ENCODE measurements around the gene NRCAM. TPM values are rescaled to one million over a fixed set of nuclear protein-coding genes. Genes with fewer than 3 reads are reported as not detected.

The NRCAM gene
- total RNA-seq, 4 donors from 2014 or later, result 1.1 to 6.1 (median 4.0) TPM

- TF ChIP-seq CTCF (IDR thresholded peaks at IDR 0.05) (no peak), POLR2A (IDR thresholded peaks at IDR 0.05) (no peak)
- DNase-seq (ENCODE audit: low spot score in 2 of 2), result no peak
- WGBS, 2 donors, result 22 to 24% methylated on average over 1 of the region's 1 CpG
- no peak overlapping the region for H3K4me3 ChIP-seq (ENCODE audit: low read depth, poor library complexity, severe bottlenecking)
- intact Hi-C loops (cut with DNase I; ENCODE audit: low total_unique reads), result no loop called here
Measured at GRCh38 chr7:108335269-108335918, 120.8 kb downstream of the NRCAM start.

- DNase-seq (ENCODE audit: low spot score in 2 of 2), result no peak
- WGBS, 2 donors, result 87% methylated on average over 3 of the region's 3 CpGs
- TF ChIP-seq POLR2A (IDR thresholded peaks at IDR 0.05), result no peak
- no peak overlapping the region for H3K4me3 ChIP-seq (ENCODE audit: low read depth, poor library complexity, severe bottlenecking)
- intact Hi-C loops (cut with DNase I; ENCODE audit: low total_unique reads), result no loop called here
Measured at GRCh38 chr7:108332937-108333336, 123.3 kb downstream of the NRCAM start.

GRCh38 chr7:108331971-108332370 is 124.3 kb downstream of the NRCAM start:
- DNase-seq (ENCODE audit: low spot score in 2 of 2), result no peak
- TF ChIP-seq CTCF (IDR thresholded peaks at IDR 0.05) (no peak), POLR2A (IDR thresholded peaks at IDR 0.05) (no peak)
- intact Hi-C loops (cut with DNase I; ENCODE audit: low total_unique reads), result no loop called here
- no peak overlapping the region for H3K4me3 ChIP-seq (ENCODE audit: low read depth, poor library complexity, severe bottlenecking)
- 50 to 60% methylated on average over 1 of the region's 1 CpG for WGBS, 2 donors

GRCh38 chr7:108330227-108330626 is 126.0 kb downstream of the NRCAM start:
- intact Hi-C loops (cut with DNase I; ENCODE audit: low total_unique reads), result no loop called here
- H3K4me3 ChIP-seq (ENCODE audit: low read depth, poor library complexity, severe bottlenecking), result no peak overlapping the region
- no peak for DNase-seq (ENCODE audit: low spot score in 2 of 2)
- 80 to 90% methylated on average over 6 of the region's 6 CpGs for WGBS, 2 donors
- TF ChIP-seq POLR2A (IDR thresholded peaks at IDR 0.05), result no peak
- no peak for TF ChIP-seq CTCF (IDR thresholded peaks at IDR 0.05)

- no peak for TF ChIP-seq CTCF (IDR thresholded peaks at IDR 0.05)
- no peak for TF ChIP-seq POLR2A (IDR thresholded peaks at IDR 0.05)
- 90 to 91% methylated on average over 2 of the region's 2 CpGs for WGBS, 2 donors
- DNase-seq (ENCODE audit: low spot score in 2 of 2), result no peak
- intact Hi-C loops (cut with DNase I; ENCODE audit: low total_unique reads), result no loop called here
- no peak overlapping the region for H3K4me3 ChIP-seq (ENCODE audit: low read depth, poor library complexity, severe bottlenecking)
Measured at GRCh38 chr7:108329514-108329913, 126.7 kb downstream of the NRCAM start.

- DNase-seq (ENCODE audit: low spot score in 2 of 2), result no peak
- no peak overlapping the region for H3K4me3 ChIP-seq (ENCODE audit: low read depth, poor library complexity, severe bottlenecking)
- intact Hi-C loops (cut with DNase I; ENCODE audit: low total_unique reads), result no loop called here
- WGBS, 2 donors, result 79 to 80% methylated on average over 2 of the region's 2 CpGs
- TF ChIP-seq POLR2A (IDR thresholded peaks at IDR 0.05) (no peak), CTCF (IDR thresholded peaks at IDR 0.05) (no peak)
Measured at GRCh38 chr7:108328174-108328651, 128.0 kb downstream of the NRCAM start.

Data from lower leg skin (tissue), 4 donors.